K562 (cell line): ENCODE data around the gene PRPF8. TPM values are rescaled to one million over a fixed set of nuclear protein-coding genes. Genes with fewer than 3 reads are reported as not detected.

Experiments
- ATAC-seq: fragments of 200-7000 bp; cut with Tn5 transposase; 3 replicates; pipeline ENCODE4 v1.9.1; 2020; ENCODE audit warnings: moderate library complexity
- BruUV-seq: library from RNA; stranded (reverse); fragments of 400-500 nt; replicated peaks from 2 replicates; lab custom pipeline; 2021; lab: Mats Ljungman, UMichigan
- CTCF ChIA-PET: fragments of 300-600 bp; formaldehyde crosslinking; extraction: SDS; loops from one replicate; lab custom pipeline; 2021; ENCODE audit warnings: low intra/inter-chr PET ratio; lab: Yijun Ruan, JAX
- POLR2A ChIA-PET: fragments of 300-600, 350-650 bp; sonication (Branson Sonifier 250); formaldehyde crosslinking; extraction: SDS; loops from one replicate; lab custom pipeline; 2021; ENCODE audit warnings: antibody characterized with exemption, inconsistent platforms; lab: Yijun Ruan, JAX
- DNase-seq, 4 experiments: peaks; one replicate each; pipeline versions ENCODE4 v3.0.0 to v3.0.0-alpha.2; 2011 to 2018; ENCODE audit warnings: low spot score in 3 of 4, mixed read lengths in 3 of 4; ENCODE audit errors: extremely low read depth in 1 of 4
- FAIRE-seq: peaks from 2 replicates; lab custom pipeline; 2011; peaks lifted over from hg19 to GRCh38; lab: Jason Lieb, UNC
- H2AFZ ChIP-seq: 2 replicates; pipeline ENCODE4 v1.6.0; 2011; ENCODE audit warnings: low read depth, low read length, control low read depth, inconsistent platforms
- H3K27ac ChIP-seq: fragments of 200-600 bp; 3 replicates; pipeline ENCODE4 v1.8.0; 2011; ENCODE audit warnings: low read depth, mild to moderate bottlenecking, control low read depth, inconsistent platforms, low read length, moderate library complexity, mixed read lengths; ENCODE audit errors: extremely low read depth
- H3K27me3 ChIP-seq, 2 experiments: fragments of 300-600 bp in 1 of 2; 2 replicates in 1 of 2; 3 replicates in 1 of 2; pipeline versions ENCODE4 v1.6.0 to v1.8.0; 2011; ENCODE audit warnings: inconsistent platforms in 2 of 2, low read length in 2 of 2, mild to moderate bottlenecking in 1 of 2, mixed read lengths in 1 of 2, moderate library complexity in 1 of 2; ENCODE audit not compliant: control insufficient read depth in 2 of 2, insufficient read depth in 2 of 2
- H3K36me3 ChIP-seq: fragments of 300-600 bp; 3 replicates; pipeline ENCODE4 v1.8.0; 2011; ENCODE audit warnings: mild to moderate bottlenecking, low read length, inconsistent platforms; ENCODE audit not compliant: control insufficient read depth, insufficient read depth
- H3K4me1 ChIP-seq, 2 experiments: fragments of 200-600 bp in 1 of 2; replicated peaks in 1 of 2; 2 replicates in 1 of 2; 3 replicates in 1 of 2; pipeline versions ENCODE4 v1.5.1 to v1.8.0; 2011; ENCODE audit warnings: inconsistent platforms in 2 of 2, low read length in 2 of 2, mild to moderate bottlenecking in 1 of 2, mixed read lengths in 1 of 2, moderate library complexity in 1 of 2; ENCODE audit not compliant: control insufficient read depth in 2 of 2, insufficient read depth in 2 of 2
- H3K4me2 ChIP-seq: 2 replicates; pipeline ENCODE4 v1.6.1; 2011; ENCODE audit warnings: low read length, control low read depth, inconsistent platforms, mixed read lengths; ENCODE audit not compliant: insufficient read depth
- H3K4me3 ChIP-seq: fragments of 200-600 bp; sonication (generic), shearing (Covaris generic); 2 replicates; pipeline ENCODE4 v1.5.1; 2016; ENCODE audit warnings: control low read depth, inconsistent platforms
- H3K79me2 ChIP-seq: fragments of 200-600 bp; 3 replicates; pipeline ENCODE4 v1.8.0; 2011; ENCODE audit warnings: low read length, inconsistent platforms; ENCODE audit not compliant: control insufficient read depth, insufficient read depth
- H3K9ac ChIP-seq, 2 experiments: 2 replicates each; pipeline versions ENCODE4 v1.6.0 to v1.6.1; 2011; ENCODE audit warnings: low read depth in 2 of 2, low read length in 2 of 2, control low read depth in 1 of 2, inconsistent platforms in 1 of 2, mild to moderate bottlenecking in 1 of 2, mixed read lengths in 1 of 2; ENCODE audit not compliant: insufficient read depth in 1 of 2
- H3K9me1 ChIP-seq: one replicate; pipeline ENCODE4 v1.6.0; 2011; ENCODE audit warnings: inconsistent platforms, mild to moderate bottlenecking, low read length, moderate library complexity; ENCODE audit not compliant: control insufficient read depth, insufficient read depth
- H3K9me3 ChIP-seq: replicated peaks from 2 replicates; pipeline ENCODE4 v1.5.1; 2011; ENCODE audit warnings: low read depth, low read length, inconsistent platforms; ENCODE audit not compliant: control insufficient read depth, insufficient read depth
- H4K20me1 ChIP-seq: replicated peaks from 2 replicates; pipeline ENCODE4 v1.6.1; 2011; ENCODE audit warnings: low read length, inconsistent platforms, mixed read lengths; ENCODE audit not compliant: control insufficient read depth, insufficient read depth
- DACH1 ChIP-seq: fragments of 450-650 bp; IDR thresholded peaks from 2 replicates; pipeline ENCODE4 v1.6.1; 2018; ENCODE audit not compliant: partially characterized antibody
- MTA2 ChIP-seq: fragments of 450-650 bp; IDR thresholded peaks from 2 replicates; pipeline ENCODE4 v1.6.1; 2016; ENCODE audit warnings: low read depth
- POLR2A ChIP-seq: fragments of 450-650 bp; conservative IDR thresholded peaks from 2 replicates; pipeline ENCODE4 v1.6.1; 2016
- POLR2G ChIP-seq: fragments of 200-400 bp; formaldehyde crosslinking; IDR thresholded peaks from 2 replicates; pipeline ENCODE4 v1.6.1; 2017; ENCODE audit warnings: low read depth, mild to moderate bottlenecking, antibody characterized with exemption, low read length, moderate library complexity
- RBM25 ChIP-seq: fragments of 200-400 bp; formaldehyde crosslinking; IDR thresholded peaks from 2 replicates; pipeline ENCODE4 v1.6.1; 2018; ENCODE audit warnings: low read length, low read depth, moderate library complexity; ENCODE audit not compliant: severe bottlenecking
- RFX1 ChIP-seq: fragments of 450-650 bp; IDR thresholded peaks from 2 replicates; pipeline ENCODE4 v1.6.1; 2016; ENCODE audit warnings: mild to moderate bottlenecking, moderate library complexity
- U2AF1 ChIP-seq: fragments of 200-400 bp; formaldehyde crosslinking; optimal IDR thresholded peaks from 2 replicates; pipeline ENCODE3; 2017; ENCODE audit warnings: mild to moderate bottlenecking, low read depth, low read length, moderate library complexity
- WGBS: fragments of 100-300 bp; shearing (Covaris generic); methylation state at CpG from one replicate; pipeline ENCODE4 v1.1.6; 2016; ENCODE audit warnings: low coverage, mixed read lengths; ENCODE audit not compliant: insufficient coverage; ENCODE audit errors: missing lambda C conversion rate; 5-methylcytosine and 5-hydroxymethylcytosine counted together
- in situ Hi-C: fragments of 300-500 bp; cut with MboI; formaldehyde crosslinking; loops from 4 replicates; pipeline ENCODE4 v1.15.0; 2018; ENCODE audit warnings: inconsistent platforms, mixed read lengths
- intact Hi-C: fragments of 100-400 bp; cut with micrococcal nuclease; formaldehyde crosslinking; loops from 2 replicates; pipeline ENCODE4 v1.14.2; 2022
- polyA plus RNA-seq, 8 experiments: library from polyadenylated mRNA; depleted of rRNA in 4 of 8; stranded (reverse) in 5 of 8; unstranded in 3 of 8; fragments of >200 nt; fragmentation: Nextera tagmentation in 2 of 8; fragmentation: Illumina TruSeq in 1 of 8; extraction: Ambion mirVana in 2 of 8; extraction: Trizol in 1 of 8; gene quantifications; 2 replicates each; pipeline versions ENCODE4 v1.2.1 to v1.2.3, GENCODE V29; 2011 to 2014; ENCODE audit warnings: inconsistent platforms in 1 of 8, missing spikeins in 1 of 8
- total RNA-seq, 7 experiments: library from RNA; depleted of rRNA in 6 of 7; stranded (reverse); fragments of >200 nt in 6 of 7; fragmentation: Illumina TruSeq in 2 of 7; extraction: Trizol in 2 of 7; gene quantifications; 2 replicates each; pipeline versions ENCODE4 v1.2.1 to v1.2.3, GENCODE V29; 2011 to 2021; ENCODE audit warnings: low replicate concordance in 1 of 7
- TF ChIP-seq, protein P1 (sequence below): fragments of 250-450 bp; sonication (Bioruptor Pico); IDR thresholded peaks from 2 replicates; pipeline ENCODE4 v1.5.0; 2020; ENCODE audit warnings: mild to moderate bottlenecking, borderline replicate concordance

Gene PRPF8
- total and polyA plus RNA-seq, 9 of the 15 experiments (the other 6 are each of a cell fraction or from before 2014, with no cell fraction given): 64.3 to 294 (median 85.9) TPM

- 68% methylated on average over 8 of the region's 15 CpGs for WGBS
- no peaks in the 10 kb centered on the region for H4K20me1 ChIP-seq
- H3K9ac ChIP-seq: no peak overlapping the region; a peak in 1 of 4 replicates
- H3K4me3 ChIP-seq: no peak overlapping the region
- H3K27ac ChIP-seq: no peak overlapping the region
- in situ Hi-C loops (no loop called here), intact Hi-C loops (no loop called here)
- DNase-seq: no peak
- no peak for TF ChIP-seq U2AF1
- TF ChIP-seq POLR2A: no peak
- TF ChIP-seq MTA2: no peak
- TF ChIP-seq RFX1: no peak
- no peak for TF ChIP-seq RBM25
- TF ChIP-seq DACH1: no peak
- TF ChIP-seq POLR2G: 0 out of 2 replicates have a peak, but pooled peaks have one; percentile 39
- TF ChIP-seq, protein P1, sequence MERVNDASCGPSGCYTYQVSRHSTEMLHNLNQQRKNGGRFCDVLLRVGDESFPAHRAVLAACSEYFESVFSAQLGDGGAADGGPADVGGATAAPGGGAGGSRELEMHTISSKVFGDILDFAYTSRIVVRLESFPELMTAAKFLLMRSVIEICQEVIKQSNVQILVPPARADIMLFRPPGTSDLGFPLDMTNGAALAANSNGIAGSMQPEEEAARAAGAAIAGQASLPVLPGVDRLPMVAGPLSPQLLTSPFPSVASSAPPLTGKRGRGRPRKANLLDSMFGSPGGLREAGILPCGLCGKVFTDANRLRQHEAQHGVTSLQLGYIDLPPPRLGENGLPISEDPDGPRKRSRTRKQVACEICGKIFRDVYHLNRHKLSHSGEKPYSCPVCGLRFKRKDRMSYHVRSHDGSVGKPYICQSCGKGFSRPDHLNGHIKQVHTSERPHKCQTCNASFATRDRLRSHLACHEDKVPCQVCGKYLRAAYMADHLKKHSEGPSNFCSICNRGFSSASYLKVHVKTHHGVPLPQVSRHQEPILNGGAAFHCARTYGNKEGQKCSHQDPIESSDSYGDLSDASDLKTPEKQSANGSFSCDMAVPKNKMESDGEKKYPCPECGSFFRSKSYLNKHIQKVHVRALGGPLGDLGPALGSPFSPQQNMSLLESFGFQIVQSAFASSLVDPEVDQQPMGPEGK: no peak
- BruUV-seq: no TSS peak
- H3K9me1 ChIP-seq: no peaks in the 10 kb centered on the region
- no peak overlapping the region for H2AFZ ChIP-seq
- H3K4me1 ChIP-seq: peaks cover 0 to 29% of the 10 kb centered on the region in 2 experiments; a peak in 2 of 5 replicates
- no peaks in the 10 kb centered on the region for H3K9me3 ChIP-seq
- no peaks in the 10 kb centered on the region for H3K27me3 ChIP-seq
- ATAC-seq: no peak
- ChIA-PET CTCF (no interaction called here), POLR2A (interaction anchor here (0.6 to 0.8 kb wide), 2 partner anchors 9 to 85 kb away, joined by 3 read pairs; partner anchors contain the start of gene SCARF1)
- H3K36me3 ChIP-seq: no peaks in the 10 kb centered on the region
- H3K79me2 ChIP-seq: no peaks in the 10 kb centered on the region
- FAIRE-seq: no peak
- no peak overlapping the region for H3K4me2 ChIP-seq
Measured at GRCh38 chr17:1636732-1637285, 47.9 kb downstream of the PRPF8 start.
